Tibial nerve (tissue), 3 donors: ENCODE measurements around the gene EPN3.

ENCODE experiments used
- POLR2A ChIP-seq, 2 donors: fragments of 450-650 bp; IDR thresholded peaks; one replicate each; pipeline ENCODE4 v1.6.1; 2017; ENCODE audit warnings: antibody characterized with exemption in 2 of 2, mild to moderate bottlenecking in 2 of 2, moderate library complexity in 2 of 2
- TF ChIP-seq, protein P1 (sequence below), 5 experiments: fragments of 200-600 bp in 3 of 5; fragments of 450-650 bp in 2 of 5; sonication (generic) in 3 of 5; IDR thresholded peaks; one replicate each; pipeline ENCODE4 v1.5.1; 2016 to 2019; ENCODE audit warnings: antibody characterized with exemption in 5 of 5, mild to moderate bottlenecking in 3 of 5, moderate library complexity in 2 of 5

DNA sequence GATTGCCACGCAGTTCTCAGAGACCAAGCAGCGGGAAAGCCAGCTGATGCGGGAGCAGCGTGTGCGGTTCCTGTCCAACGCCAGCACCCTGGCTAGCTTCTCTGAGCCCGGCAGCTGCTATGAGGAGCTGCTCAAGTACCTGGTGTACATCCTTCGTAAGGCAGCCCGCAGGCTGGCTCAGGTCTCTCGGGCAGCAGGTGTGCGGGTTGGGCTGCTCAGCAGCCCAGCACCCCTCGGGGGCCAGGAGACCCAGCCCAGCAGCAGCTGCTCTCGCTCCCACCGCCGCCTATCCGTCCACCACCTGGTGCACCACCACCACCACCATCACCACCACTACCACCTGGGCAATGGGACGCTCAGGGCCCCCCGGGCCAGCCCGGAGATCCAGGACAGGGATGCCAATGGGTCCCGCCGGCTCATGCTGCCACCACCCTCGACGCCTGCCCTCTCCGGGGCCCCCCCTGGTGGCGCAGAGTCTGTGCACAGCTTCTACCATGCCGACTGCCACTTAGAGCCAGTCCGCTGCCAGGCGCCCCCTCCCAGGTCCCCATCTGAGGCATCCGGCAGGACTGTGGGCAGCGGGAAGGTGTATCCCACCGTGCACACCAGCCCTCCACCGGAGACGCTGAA lies 43.2 kb downstream of the EPN3 start:
- TF ChIP-seq POLR2A (IDR thresholded peaks at IDR 0.05): no peak
- TF ChIP-seq, protein P1, sequence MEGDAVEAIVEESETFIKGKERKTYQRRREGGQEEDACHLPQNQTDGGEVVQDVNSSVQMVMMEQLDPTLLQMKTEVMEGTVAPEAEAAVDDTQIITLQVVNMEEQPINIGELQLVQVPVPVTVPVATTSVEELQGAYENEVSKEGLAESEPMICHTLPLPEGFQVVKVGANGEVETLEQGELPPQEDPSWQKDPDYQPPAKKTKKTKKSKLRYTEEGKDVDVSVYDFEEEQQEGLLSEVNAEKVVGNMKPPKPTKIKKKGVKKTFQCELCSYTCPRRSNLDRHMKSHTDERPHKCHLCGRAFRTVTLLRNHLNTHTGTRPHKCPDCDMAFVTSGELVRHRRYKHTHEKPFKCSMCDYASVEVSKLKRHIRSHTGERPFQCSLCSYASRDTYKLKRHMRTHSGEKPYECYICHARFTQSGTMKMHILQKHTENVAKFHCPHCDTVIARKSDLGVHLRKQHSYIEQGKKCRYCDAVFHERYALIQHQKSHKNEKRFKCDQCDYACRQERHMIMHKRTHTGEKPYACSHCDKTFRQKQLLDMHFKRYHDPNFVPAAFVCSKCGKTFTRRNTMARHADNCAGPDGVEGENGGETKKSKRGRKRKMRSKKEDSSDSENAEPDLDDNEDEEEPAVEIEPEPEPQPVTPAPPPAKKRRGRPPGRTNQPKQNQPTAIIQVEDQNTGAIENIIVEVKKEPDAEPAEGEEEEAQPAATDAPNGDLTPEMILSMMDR (IDR thresholded peaks at IDR 0.05): no peak
